Trophoblast cell (in vitro differentiated cells and primary cell): ENCODE results near the gene PIGR.

Experiments
- DNase-seq, 2 donors: peaks; one replicate each; pipeline ENCODE4 v3.0.0-alpha.2; 2016
- H2AFZ ChIP-seq: 2 replicates; pipeline ENCODE4 v1.6.1; 2013; ENCODE audit warnings: low read length, moderate library complexity, mild to moderate bottlenecking; ENCODE audit not compliant: insufficient read depth, poor library complexity
- H2AK5ac ChIP-seq: 2 replicates; pipeline ENCODE4 v1.6.1; 2013; ENCODE audit warnings: mild to moderate bottlenecking, low read length
- H2BK120ac ChIP-seq: 2 replicates; pipeline ENCODE4 v1.6.1; 2013; ENCODE audit warnings: low read length, mild to moderate bottlenecking, moderate library complexity; ENCODE audit not compliant: insufficient read depth, poor library complexity
- H2BK12ac ChIP-seq: 2 replicates; pipeline ENCODE4 v1.6.1; 2013; ENCODE audit warnings: mild to moderate bottlenecking, low read length, moderate library complexity
- H2BK5ac ChIP-seq: 2 replicates; pipeline ENCODE4 v1.6.1; 2013; ENCODE audit warnings: low read length, low read depth, moderate library complexity, mild to moderate bottlenecking; ENCODE audit not compliant: poor library complexity
- H3K14ac ChIP-seq: 2 replicates; pipeline ENCODE4 v1.6.1; 2013; ENCODE audit warnings: mild to moderate bottlenecking, low read length
- H3K18ac ChIP-seq: 2 replicates; pipeline ENCODE4 v1.6.1; 2013; ENCODE audit warnings: mild to moderate bottlenecking, low read length
- H3K23ac ChIP-seq: 2 replicates; pipeline ENCODE4 v1.6.1; 2013; ENCODE audit warnings: low read length
- H3K27ac ChIP-seq: 2 replicates; pipeline ENCODE4 v1.5.1; 2013; ENCODE audit warnings: low read depth, mild to moderate bottlenecking, inconsistent platforms, low read length, moderate library complexity
- H3K27me3 ChIP-seq: 2 replicates; pipeline ENCODE4 v1.6.1; 2013; ENCODE audit warnings: inconsistent platforms, mild to moderate bottlenecking, low read length, moderate library complexity; ENCODE audit not compliant: insufficient read depth
- H3K36me3 ChIP-seq, 2 experiments: 1 replicate in 1 of 2; 2 replicates in 1 of 2; pipeline ENCODE4 v1.6.1; 2013; ENCODE audit warnings: low read length in 2 of 2, mild to moderate bottlenecking in 2 of 2, moderate library complexity in 1 of 2; ENCODE audit not compliant: insufficient read depth in 2 of 2, control insufficient read depth in 1 of 2
- H3K4ac ChIP-seq: 2 replicates; pipeline ENCODE4 v1.6.1; 2013; ENCODE audit warnings: low read depth, mild to moderate bottlenecking, low read length, moderate library complexity
- H3K4me1 ChIP-seq, 2 experiments: 1 replicate in 1 of 2; 2 replicates in 1 of 2; pipeline ENCODE4 v1.6.1; 2013; ENCODE audit warnings: low read length in 2 of 2, mild to moderate bottlenecking in 2 of 2, moderate library complexity in 1 of 2; ENCODE audit not compliant: insufficient read depth in 2 of 2, control insufficient read depth in 1 of 2
- H3K4me2 ChIP-seq: 2 replicates; pipeline ENCODE4 v1.6.1; 2013; ENCODE audit warnings: inconsistent platforms, mild to moderate bottlenecking, low read length, moderate library complexity
- H3K4me3 ChIP-seq: 2 replicates; pipeline ENCODE4 v1.5.1; 2013; ENCODE audit warnings: mild to moderate bottlenecking, low read depth, low read length, inconsistent platforms
- H3K79me1 ChIP-seq: one replicate; pipeline ENCODE4 v1.6.1; 2013; ENCODE audit warnings: low read length
- H3K79me2 ChIP-seq: 2 replicates; pipeline ENCODE4 v1.6.1; 2013; ENCODE audit warnings: low read length, mild to moderate bottlenecking; ENCODE audit not compliant: control insufficient read depth, insufficient read depth, poor library complexity
- H3K9ac ChIP-seq: 2 replicates; pipeline ENCODE4 v1.6.1; 2013; ENCODE audit warnings: mild to moderate bottlenecking, low read length
- H3K9me3 ChIP-seq: 2 replicates; pipeline ENCODE4 v1.6.1; 2013; ENCODE audit warnings: low read depth, mild to moderate bottlenecking, control low read depth, inconsistent platforms, low read length; ENCODE audit not compliant: insufficient read depth
- H4K12ac ChIP-seq: 2 replicates; pipeline ENCODE4 v1.6.1; 2013; ENCODE audit warnings: low read depth, mild to moderate bottlenecking, low read length, moderate library complexity
- H4K8ac ChIP-seq: 2 replicates; pipeline ENCODE4 v1.6.1; 2013; ENCODE audit warnings: low read depth, mild to moderate bottlenecking, low read length, moderate library complexity
- H4K91ac ChIP-seq: one replicate; pipeline ENCODE4 v1.6.1; 2013; ENCODE audit warnings: low read depth, mild to moderate bottlenecking, low read length, moderate library complexity
- WGBS: extraction: QIAGEN DNeasy Blood & Tissue Kit; methylation state at CpG from one replicate; pipeline ENCODE4 v1.1.7; 2013; ENCODE audit warnings: missing lambda C conversion rate; ENCODE audit not compliant: insufficient read length, insufficient coverage; ENCODE audit errors: extremely low coverage; 5-methylcytosine and 5-hydroxymethylcytosine counted together

Gene PIGR

DNA sequence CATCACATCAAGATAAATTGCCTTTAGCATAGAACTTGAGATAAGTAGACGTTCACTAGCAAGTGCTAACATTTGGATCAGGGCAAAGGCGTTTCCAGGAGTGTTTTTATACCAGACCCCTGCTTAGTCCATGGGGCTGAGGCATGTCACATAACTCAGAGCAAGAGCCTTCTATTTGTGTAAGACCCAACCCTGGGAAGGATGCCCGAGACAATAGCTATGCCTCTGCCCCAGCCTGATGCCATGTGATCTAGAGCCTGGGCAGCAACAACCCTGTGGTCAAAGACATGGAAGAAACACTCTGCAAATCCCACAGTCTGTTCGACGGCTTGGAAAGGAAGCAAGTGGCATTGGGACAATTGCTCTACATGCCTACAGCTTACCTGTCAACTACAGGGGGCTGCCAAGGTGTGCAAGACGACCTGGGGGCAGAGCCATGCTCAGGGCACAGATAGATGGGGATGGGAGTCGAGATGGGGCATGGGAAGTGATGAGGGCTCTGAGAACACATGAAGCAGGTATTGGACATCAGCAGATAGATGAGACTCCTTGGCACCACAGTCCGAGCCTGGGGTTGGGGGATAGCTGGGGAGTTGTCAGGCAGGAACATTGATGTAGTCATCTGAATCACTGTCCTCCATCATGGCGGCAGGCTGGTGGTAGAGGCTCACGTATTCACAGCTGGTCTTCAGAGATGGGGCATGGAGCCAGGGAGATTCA lies 41.7 kb downstream of the PIGR start:
- Histone ChIP-seq H3K4ac (no peak overlapping the region), H2BK120ac (no peak overlapping the region), H4K12ac (no peak overlapping the region), H3K27ac (no peak overlapping the region), H2BK12ac (no peak overlapping the region), H4K91ac (no peak overlapping the region), H3K23ac (no peak overlapping the region), H3K79me1 (no peaks in the 10 kb centered on the region), H3K4me2 (no peak overlapping the region), H3K4me3 (no peak overlapping the region), H3K27me3 (peaks cover 4% of the 10 kb centered on the region), H4K8ac (no peak overlapping the region), H3K9ac (no peak overlapping the region), H3K9me3 (peaks cover 1% of the 10 kb centered on the region), H3K79me2 (no peaks in the 10 kb centered on the region), H2AK5ac (no peak overlapping the region), H2AFZ (no peak overlapping the region), H3K36me3 (no peaks in the 10 kb centered on the region), H2BK5ac (no peak overlapping the region), H3K18ac (no peak overlapping the region), H3K14ac (no peak overlapping the region), H3K4me1 (peaks cover 10 to 15% of the 10 kb centered on the region in 2 experiments)
- WGBS, result no CpG with 5 or more reads among the region's 10 CpGs
- no peak for DNase-seq

DNA sequence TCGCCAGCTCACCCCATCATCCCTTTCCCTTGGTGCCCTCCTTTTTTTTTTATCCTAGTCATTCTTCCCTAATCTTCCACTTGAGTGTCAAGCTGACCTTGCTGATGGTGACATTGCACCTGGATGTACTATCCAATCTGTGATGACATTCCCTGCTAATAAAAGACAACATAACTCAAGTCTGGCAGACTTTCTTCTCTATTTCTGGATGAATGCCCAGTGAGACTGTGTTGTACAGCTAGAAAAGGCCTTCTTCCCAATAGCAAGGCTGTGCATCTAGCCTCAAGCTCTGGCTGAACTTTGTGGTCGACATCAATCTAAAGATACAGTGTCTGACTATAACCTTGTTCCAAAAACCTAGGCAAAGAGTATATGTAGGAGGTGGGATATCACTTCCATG lies 42.6 kb downstream of the PIGR start:
- Histone ChIP-seq H2BK5ac (no peak overlapping the region), H3K9ac (no peak overlapping the region), H2AK5ac (no peak overlapping the region), H3K23ac (no peak overlapping the region), H4K12ac (no peak overlapping the region), H2BK12ac (no peak overlapping the region), H3K36me3 (no peaks in the 10 kb centered on the region), H3K4me2 (no peak overlapping the region), H3K4me1 (peaks cover 7 to 8% of the 10 kb centered on the region in 2 experiments), H4K8ac (no peak overlapping the region), H3K4me3 (no peak overlapping the region), H3K14ac (no peak overlapping the region), H3K27me3 (no peaks in the 10 kb centered on the region), H4K91ac (no peak overlapping the region), H3K27ac (no peak overlapping the region), H3K79me2 (no peaks in the 10 kb centered on the region), H3K4ac (no peak overlapping the region), H3K9me3 (peaks cover 1% of the 10 kb centered on the region), H3K79me1 (no peaks in the 10 kb centered on the region), H3K18ac (no peak overlapping the region), H2BK120ac (no peak overlapping the region), H2AFZ (no peak overlapping the region)
- no CpG with 5 or more reads among the region's 2 CpGs for WGBS
- DNase-seq, result no peak

DNA sequence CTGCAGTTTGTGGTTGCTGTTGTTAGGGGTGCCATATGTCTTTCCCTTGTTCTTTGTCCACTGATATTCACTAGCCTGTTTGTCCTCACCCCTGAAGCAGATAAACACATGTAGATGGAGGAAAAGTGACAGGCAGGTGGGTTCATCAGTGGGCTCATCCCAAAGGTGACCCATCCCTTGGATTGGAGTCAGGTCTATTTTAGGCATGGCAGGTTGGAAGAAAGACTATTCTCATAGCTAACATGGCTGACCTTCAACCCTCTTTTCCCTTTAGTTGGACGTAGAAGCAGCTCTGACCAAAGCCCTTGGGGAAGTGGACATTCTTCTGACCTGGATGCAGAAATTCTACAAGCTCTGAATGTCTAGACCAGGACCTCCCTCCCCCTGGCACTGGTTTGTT lies 43.6 kb downstream of the PIGR start:
- no peak overlapping the region for H2BK12ac ChIP-seq
- H2AFZ ChIP-seq, result no peak overlapping the region
- no peak overlapping the region for H3K18ac ChIP-seq
- no peak overlapping the region for H3K9ac ChIP-seq
- WGBS, result no CpG with 5 or more reads among the region's 1 CpG
- peaks cover 1% of the 10 kb centered on the region for H3K9me3 ChIP-seq
- H3K27ac ChIP-seq, result no peak overlapping the region
- H2BK5ac ChIP-seq, result no peak overlapping the region
- no peak overlapping the region for H4K8ac ChIP-seq
- no peak overlapping the region for H3K4me2 ChIP-seq
- H4K12ac ChIP-seq, result no peak overlapping the region
- H3K79me1 ChIP-seq, result no peaks in the 10 kb centered on the region
- no peaks in the 10 kb centered on the region for H3K27me3 ChIP-seq
- H3K4ac ChIP-seq, result no peak overlapping the region
- H2AK5ac ChIP-seq, result no peak overlapping the region
- no peaks in the 10 kb centered on the region for H3K79me2 ChIP-seq
- H3K14ac ChIP-seq, result no peak overlapping the region
- H4K91ac ChIP-seq, result no peak overlapping the region
- H3K36me3 ChIP-seq, result no peaks in the 10 kb centered on the region
- no peak for DNase-seq
- no peak overlapping the region for H3K4me3 ChIP-seq
- H3K23ac ChIP-seq, result no peak overlapping the region
- H2BK120ac ChIP-seq, result no peak overlapping the region
- H3K4me1 ChIP-seq, result peaks cover 9 to 10% of the 10 kb centered on the region in 2 experiments

DNA sequence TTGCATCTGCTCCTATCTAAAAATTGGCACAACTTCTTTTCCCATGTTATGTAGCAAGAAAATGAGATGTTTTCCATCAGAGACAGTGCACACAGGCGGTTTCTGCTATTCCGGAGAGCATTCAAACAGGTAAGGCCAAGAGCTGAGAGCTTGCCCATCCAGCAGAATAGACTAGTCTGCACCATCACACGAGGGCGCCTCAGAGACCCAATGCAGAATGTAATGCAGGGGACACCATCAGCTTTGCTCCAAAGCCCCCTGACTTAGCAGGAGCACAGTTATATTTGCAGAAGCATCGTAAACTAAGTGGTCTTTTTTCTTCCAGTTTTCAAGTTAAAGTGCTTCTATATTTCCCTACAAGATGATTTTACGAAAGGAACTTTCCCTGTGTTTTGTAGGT lies 44.3 kb downstream of the PIGR start:
- Histone ChIP-seq H3K14ac (no peak overlapping the region), H3K9me3 (peaks cover 1% of the 10 kb centered on the region), H3K27ac (no peak overlapping the region), H2BK12ac (no peak overlapping the region), H3K4me3 (no peak overlapping the region), H4K8ac (no peak overlapping the region), H3K79me2 (no peaks in the 10 kb centered on the region), H2BK5ac (no peak overlapping the region), H3K4me2 (no peak overlapping the region), H3K36me3 (no peaks in the 10 kb centered on the region), H2AK5ac (no peak overlapping the region), H3K18ac (no peak overlapping the region), H3K23ac (no peak overlapping the region), H4K12ac (no peak overlapping the region), H3K4ac (no peak overlapping the region), H3K4me1 (peaks cover 9 to 10% of the 10 kb centered on the region in 2 experiments), H2AFZ (no peak overlapping the region), H3K27me3 (no peaks in the 10 kb centered on the region), H3K9ac (no peak overlapping the region), H4K91ac (no peak overlapping the region), H2BK120ac (no peak overlapping the region), H3K79me1 (no peaks in the 10 kb centered on the region)
- no CpG with 5 or more reads among the region's 6 CpGs for WGBS
- DNase-seq, result no peak
